ENCODE data around the gene GLRA3.

DNA sequence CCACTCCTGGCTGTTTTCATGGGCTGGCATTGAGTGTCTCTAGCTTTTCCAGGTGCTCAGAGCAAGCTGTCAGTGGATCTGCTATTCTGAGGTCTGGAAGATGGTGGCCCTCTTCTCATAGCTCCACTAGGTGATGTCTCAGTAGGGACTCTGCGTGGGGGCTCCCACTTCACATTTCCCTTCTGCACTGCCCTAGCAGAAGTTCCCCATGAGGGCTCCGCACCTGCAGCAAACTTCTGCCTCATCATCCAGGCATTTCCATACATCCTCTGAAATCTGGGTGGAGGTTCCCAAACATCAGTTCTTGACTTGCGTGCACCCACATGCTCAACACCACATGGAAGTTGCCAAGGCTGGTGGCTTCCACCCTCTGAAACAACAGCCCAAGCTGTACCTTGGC lies 13.8 kb downstream of the GLRA3 start:
- TF ChIP-seq POLR2AphosphoS5 (IDR thresholded peaks at IDR 0.05; ENCODE audit: low read depth, low read length) (no peak), SIN3A (IDR thresholded peaks at IDR 0.05; ENCODE audit: borderline replicate concordance, insufficient read depth, low read length) (no peak), TAF1 (IDR thresholded peaks at IDR 0.05; ENCODE audit: borderline replicate concordance, insufficient read depth, low read length) (no peak), FOXP2 (optimal IDR thresholded peaks at IDR 0.05; ENCODE audit: borderline replicate concordance, extremely low read depth, extremely low read length, insufficient read depth) (no peak)
- TF ChIP-seq, protein P1, sequence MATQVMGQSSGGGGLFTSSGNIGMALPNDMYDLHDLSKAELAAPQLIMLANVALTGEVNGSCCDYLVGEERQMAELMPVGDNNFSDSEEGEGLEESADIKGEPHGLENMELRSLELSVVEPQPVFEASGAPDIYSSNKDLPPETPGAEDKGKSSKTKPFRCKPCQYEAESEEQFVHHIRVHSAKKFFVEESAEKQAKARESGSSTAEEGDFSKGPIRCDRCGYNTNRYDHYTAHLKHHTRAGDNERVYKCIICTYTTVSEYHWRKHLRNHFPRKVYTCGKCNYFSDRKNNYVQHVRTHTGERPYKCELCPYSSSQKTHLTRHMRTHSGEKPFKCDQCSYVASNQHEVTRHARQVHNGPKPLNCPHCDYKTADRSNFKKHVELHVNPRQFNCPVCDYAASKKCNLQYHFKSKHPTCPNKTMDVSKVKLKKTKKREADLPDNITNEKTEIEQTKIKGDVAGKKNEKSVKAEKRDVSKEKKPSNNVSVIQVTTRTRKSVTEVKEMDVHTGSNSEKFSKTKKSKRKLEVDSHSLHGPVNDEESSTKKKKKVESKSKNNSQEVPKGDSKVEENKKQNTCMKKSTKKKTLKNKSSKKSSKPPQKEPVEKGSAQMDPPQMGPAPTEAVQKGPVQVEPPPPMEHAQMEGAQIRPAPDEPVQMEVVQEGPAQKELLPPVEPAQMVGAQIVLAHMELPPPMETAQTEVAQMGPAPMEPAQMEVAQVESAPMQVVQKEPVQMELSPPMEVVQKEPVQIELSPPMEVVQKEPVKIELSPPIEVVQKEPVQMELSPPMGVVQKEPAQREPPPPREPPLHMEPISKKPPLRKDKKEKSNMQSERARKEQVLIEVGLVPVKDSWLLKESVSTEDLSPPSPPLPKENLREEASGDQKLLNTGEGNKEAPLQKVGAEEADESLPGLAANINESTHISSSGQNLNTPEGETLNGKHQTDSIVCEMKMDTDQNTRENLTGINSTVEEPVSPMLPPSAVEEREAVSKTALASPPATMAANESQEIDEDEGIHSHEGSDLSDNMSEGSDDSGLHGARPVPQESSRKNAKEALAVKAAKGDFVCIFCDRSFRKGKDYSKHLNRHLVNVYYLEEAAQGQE (IDR thresholded peaks at IDR 0.05; ENCODE audit: insufficient read depth in 1 of 2, low read depth in 2 of 2, low read length in 2 of 2), result no peak

Data from PFSK-1 (cell line).